Ovary (tissue), 3 donors: ENCODE measurements around the gene INPP5B.

Experiments used
- CTCF ChIP-seq, 3 donors: fragments of 450-650 bp in 2 of 3; fragments of 200-600 bp in 1 of 3; IDR thresholded peaks; one replicate each; pipeline versions ENCODE4 v1.5.1 to v1.8.0; 2016 to 2022; ENCODE audit warnings: antibody characterized with exemption in 3 of 3, mild to moderate bottlenecking in 1 of 3
- POLR2A ChIP-seq: fragments of 450-650 bp; IDR thresholded peaks from one replicate; pipeline ENCODE4 v1.6.1; 2017; ENCODE audit warnings: antibody characterized with exemption, mild to moderate bottlenecking, moderate library complexity
- donor health status: DM: no; HTN: no; CAD: no.

DNA sequence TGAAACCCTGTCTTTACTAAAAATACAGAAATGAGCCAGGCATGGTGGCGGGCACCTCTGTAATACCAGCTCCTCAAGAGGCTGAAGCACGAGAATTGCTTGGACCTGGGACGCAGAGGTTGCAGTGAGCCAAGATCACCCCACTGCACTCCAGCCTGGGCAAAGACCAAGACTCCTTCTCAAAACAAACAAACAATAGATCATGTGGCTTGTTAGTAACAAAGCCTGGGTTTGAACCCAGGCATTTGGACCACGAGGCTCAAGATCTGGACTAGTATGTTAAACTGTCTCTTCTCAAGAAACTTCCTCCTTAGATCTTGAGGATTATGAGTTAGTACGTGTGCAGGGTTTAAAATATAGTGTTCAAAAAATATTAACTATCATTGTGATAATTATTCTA lies 1.6 kb downstream of the INPP5B start:
- TF ChIP-seq CTCF (IDR thresholded peaks at IDR 0.05) (no peak), POLR2A (no peak)
